Activated T-cell treated with anti-CD3 and anti-CD28 coated beads, Interleukin-2, amount 50 U/mL, for 48 hours (primary cell): ENCODE data around the gene A2ML1.
"Not testable (repeated sequence)": the region's sequence is repeated elsewhere in the genome, so short reads cannot be mapped to it uniquely, and the experiment has no call there.

Experiments used
- DNase-seq, 2 experiments: peaks; one replicate each; pipeline ENCODE4 v3.0.0-alpha.2; 2020

The A2ML1 gene

GRCh38 chr12:8909752-8910151, 87.3 kb downstream of the A2ML1 start:
- DNase-seq: no peak

DNA sequence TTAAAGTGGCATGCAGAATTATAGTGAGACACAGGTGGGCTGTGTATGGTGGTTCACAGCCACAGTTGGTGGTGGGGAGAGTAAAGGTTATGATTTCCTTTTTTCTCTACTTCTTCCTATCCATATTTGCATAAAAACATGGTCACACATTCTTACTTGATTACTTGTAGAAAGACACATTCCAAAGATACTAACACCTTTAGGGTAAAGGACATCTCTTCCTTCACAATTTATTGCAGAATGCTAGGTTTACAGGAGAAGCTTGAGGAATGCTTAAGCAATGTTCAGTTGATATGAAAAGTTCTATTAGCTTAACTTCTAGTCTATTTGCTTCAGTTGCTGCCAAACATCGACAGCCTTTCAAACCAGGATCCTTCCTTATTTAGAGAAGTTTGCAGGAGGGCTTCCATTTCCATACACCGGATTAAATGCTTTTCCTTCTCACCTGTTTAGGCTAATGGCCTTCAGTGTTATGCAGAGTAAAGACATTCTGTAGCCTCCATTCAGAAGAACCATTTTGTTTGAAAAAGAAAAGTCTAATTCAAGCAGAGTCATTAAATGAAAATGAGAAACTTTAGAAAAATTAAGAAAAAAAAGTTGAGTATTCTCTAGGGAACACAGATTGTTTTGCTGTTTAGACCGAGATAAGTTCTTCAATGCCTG, 89.3 kb downstream of the A2ML1 start:
- DNase-seq: no peak

DNA sequence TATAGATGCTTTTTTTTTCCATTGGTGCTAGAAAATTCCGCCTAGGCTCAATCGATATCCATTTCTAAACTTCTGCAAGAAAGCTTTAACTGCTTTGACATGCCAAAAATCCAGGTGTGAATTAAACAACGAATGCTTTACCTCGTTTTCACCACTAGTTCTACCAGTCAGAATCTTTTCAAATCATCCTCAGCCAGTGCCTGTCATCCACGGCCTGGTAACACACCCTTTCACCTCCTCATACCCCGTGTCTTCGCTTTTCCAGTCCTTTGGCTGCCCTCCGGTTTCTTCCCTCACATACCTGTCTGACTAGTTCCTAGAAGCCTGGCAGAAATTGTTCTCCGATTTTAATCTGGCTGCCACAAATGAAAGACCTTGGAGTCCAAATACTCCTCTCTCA, 90.5 kb downstream of the A2ML1 start:
- peak in 1 of 2 experiments; percentile 21 for DNase-seq

DNA sequence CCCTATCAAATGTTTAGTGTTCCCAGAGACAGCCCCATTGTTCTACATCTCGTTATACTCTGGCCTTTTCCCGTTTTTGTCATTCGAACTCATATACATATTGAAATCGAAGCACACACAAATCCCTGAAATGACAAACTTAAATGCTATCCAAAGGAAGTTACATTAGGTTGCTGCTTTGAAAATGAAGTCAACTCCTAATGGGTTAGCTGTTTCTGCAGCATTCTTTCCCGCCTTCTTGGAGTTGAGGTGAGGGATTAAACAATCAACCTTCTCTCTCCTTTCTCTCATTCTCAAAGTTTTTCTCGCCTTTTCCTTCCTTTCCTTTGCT, 91.2 kb downstream of the A2ML1 start:
- no peak for DNase-seq

- DNase-seq: peak; percentile 75 to 79
Measured at GRCh38 chr12:8914033-8914715, 91.8 kb downstream of the A2ML1 start, which contains the start of gene PHC1. Gene PHC1 (plus strand): TSS chr12:8914509. CDS start chr12:8917678, 3,169 bp downstream.

GRCh38 chr12:8914716-8915526, 92.5 kb downstream of the A2ML1 start:
- DNase-seq: peak; percentile 71 to 77

GRCh38 chr12:8916154-8916553, 93.7 kb downstream of the A2ML1 start:
- DNase-seq: no peak

- no peak for DNase-seq
Measured at GRCh38 chr12:8917031-8917430, 94.6 kb downstream of the A2ML1 start.

GRCh38 chr12:8917751-8918150, 95.3 kb downstream of the A2ML1 start:
- DNase-seq: no peak

- not testable (repeated sequence) for DNase-seq
Measured at GRCh38 chr12:8919643-8920042, 97.2 kb downstream of the A2ML1 start.

- DNase-seq: no peak
Measured at GRCh38 chr12:8922544-8922943, 100.1 kb downstream of the A2ML1 start.
